GM21717 (cell line): ENCODE results near the gene HRAS.

Source experiments
- ATAC-seq: cut with Tn5 transposase; IDR thresholded peaks from one replicate; pipeline ENCODE4 v1.9.1; 2021; ENCODE audit warnings: mild to moderate bottlenecking, moderate library complexity; ENCODE audit not compliant: unreplicated experiment

Gene HRAS

GRCh38 chr11:497565-498296 lies 37.6 kb downstream of the HRAS start:
- no peak for ATAC-seq

- no peak for ATAC-seq
Measured at GRCh38 chr11:496834-497564, 38.4 kb downstream of the HRAS start.

- no peak for ATAC-seq
Measured at GRCh38 chr11:495537-495931, 39.8 kb downstream of the HRAS start.

GRCh38 chr11:494761-495536 lies 40.4 kb downstream of the HRAS start:
- no peak for ATAC-seq

- ATAC-seq = no peak
Measured at GRCh38 chr11:492427-493226, 42.7 kb downstream of the HRAS start.

GRCh38 chr11:491358-491757 lies 44.0 kb downstream of the HRAS start:
- no peak for ATAC-seq

GRCh38 chr11:490930-491260 lies 44.5 kb downstream of the HRAS start:
- ATAC-seq = no peak

- no peak for ATAC-seq
Measured at GRCh38 chr11:490186-490929, 45.0 kb downstream of the HRAS start.

- ATAC-seq = no peak
Measured at GRCh38 chr11:489610-490185, 45.7 kb downstream of the HRAS start.

GRCh38 chr11:488992-489391 lies 46.4 kb downstream of the HRAS start:
- no peak for ATAC-seq

GRCh38 chr11:488579-488978 lies 46.8 kb downstream of the HRAS start:
- no peak for ATAC-seq

GRCh38 chr11:488062-488461 lies 47.3 kb downstream of the HRAS start:
- no peak for ATAC-seq

GRCh38 chr11:487571-488021 lies 47.8 kb downstream of the HRAS start:
- ATAC-seq = no peak

GRCh38 chr11:486189-486588 lies 49.2 kb downstream of the HRAS start:
- ATAC-seq = no peak

- ATAC-seq = no peak
Measured at GRCh38 chr11:484616-485015, 50.8 kb downstream of the HRAS start.
